GM15510 (cell line): ENCODE data around the gene TMEM89.

ENCODE experiments used
- POLR2A ChIP-seq: IDR thresholded peaks from 3 replicates; pipeline ENCODE4 v1.6.1; 2011; ENCODE audit warnings: borderline replicate concordance; ENCODE audit not compliant: insufficient read length; ENCODE audit errors: extremely low read depth

TMEM89 gene

GRCh38 chr3:48600711-48601621 is 20.6 kb downstream of the TMEM89 start:
- no peak for TF ChIP-seq POLR2A

DNA sequence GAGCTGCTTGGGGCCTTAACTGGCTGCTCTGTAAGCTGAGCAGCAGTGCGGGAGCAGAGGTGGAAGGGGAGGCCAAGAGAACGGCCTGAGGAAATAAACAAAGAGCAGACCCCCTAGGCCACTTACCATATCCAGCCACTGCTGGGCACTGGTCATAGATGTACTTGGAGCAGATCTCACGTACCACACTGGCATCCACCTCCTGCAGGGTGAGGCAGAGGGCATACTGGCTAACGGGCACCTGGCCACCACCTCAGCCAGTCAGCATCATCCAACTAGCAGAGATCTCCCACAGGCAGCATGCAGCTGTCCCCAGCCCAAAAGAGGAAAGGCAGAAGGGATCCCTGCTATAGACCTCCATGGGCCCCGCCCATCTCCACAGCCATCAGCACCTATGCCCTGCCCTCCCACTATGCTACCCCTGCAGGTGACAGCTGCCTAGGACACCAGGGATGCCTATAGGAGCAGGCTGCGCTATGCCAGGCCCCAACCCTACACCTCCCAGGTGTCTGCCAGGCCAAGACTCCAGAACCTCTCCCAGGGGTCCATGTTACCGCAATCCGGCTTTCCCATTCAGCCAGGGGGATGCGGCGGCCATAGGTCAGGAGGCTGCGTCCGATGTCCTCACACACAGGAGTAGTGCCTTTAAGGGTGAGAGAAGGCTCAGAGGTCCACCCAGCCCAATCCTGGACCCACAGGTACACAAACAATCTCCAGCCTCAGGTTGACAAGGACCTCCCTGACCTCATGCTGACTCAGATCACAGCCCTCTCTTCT is 21.9 kb downstream of the TMEM89 start:
- TF ChIP-seq POLR2A: no peak

DNA sequence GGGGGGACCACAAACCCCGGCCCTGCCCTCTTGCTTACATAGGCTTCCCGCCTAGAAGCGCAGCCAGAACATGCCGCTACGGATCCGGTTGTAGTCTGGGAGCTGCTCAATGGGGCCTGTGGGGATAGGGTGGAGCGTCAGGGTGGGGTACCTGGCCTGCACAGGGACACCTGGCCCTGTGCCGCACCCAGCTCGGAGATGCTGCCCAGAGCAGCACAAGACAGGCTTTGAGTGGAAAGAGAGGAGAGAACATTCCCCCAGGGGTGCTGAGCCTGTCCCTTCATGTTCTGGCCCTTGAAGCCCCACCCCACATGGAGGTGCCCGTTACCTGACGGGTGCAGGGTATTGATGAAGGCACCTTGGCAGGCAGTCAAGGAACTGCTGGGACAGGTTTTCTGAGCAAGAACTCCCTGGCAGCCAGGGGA is 22.5 kb downstream of the TMEM89 start:
- no peak for TF ChIP-seq POLR2A

DNA sequence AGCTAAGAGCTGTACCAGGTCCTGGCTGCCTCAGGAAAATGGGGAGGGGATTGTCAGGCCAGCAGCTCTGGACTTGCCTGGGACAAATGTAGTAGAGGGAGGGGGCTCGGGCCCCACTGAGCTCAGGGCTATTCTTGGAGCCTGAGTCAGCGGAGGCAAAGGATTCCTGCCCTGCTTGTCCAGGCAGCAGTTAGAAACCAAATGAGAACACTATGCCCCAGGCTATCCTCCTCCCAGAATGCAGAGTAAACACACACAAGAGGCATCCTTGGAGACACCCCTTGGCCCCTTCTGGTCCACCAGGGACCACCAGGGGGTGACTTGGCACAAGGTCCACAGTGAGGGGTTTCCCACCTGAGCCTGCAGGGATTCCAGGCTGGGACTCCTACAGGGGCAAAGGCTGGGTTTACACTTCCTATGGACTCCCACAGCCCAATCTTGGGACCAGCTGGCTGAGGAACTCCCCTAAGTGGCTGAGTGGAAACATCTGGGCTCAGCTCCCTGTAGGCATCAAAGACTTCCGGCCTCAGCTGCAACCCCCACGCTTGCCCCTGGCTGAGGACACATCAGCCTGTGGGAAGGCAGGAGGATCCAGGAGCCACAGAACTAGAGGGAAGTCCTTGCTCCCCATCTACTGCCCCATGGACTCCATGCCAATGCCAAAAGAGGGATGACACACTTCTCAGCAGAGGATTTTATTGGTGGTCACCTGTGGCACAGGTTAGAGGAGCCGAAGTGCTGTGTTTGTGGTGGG is 23.1 kb downstream of the TMEM89 start:
- no peak for TF ChIP-seq POLR2A

DNA sequence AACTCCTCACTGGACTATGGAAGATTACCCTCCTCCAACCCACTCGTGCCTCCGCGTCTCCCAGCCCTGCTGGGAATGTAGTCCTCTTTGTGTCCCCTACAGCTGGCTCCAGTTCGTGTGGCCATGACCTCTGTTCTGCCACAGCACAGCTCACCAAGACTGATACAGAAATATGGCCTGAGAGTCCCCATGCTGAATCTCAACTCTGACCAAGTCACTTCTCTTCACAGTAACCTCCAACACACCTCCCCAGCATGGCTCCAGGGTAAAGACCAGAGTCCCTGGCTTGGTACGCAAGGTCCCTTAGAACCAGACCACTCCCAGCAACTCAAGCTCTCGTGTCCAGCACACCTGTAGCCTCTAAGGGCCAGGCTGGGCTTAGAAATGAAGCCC is 24.2 kb downstream of the TMEM89 start:
- peak; percentile 11 for TF ChIP-seq POLR2A

DNA sequence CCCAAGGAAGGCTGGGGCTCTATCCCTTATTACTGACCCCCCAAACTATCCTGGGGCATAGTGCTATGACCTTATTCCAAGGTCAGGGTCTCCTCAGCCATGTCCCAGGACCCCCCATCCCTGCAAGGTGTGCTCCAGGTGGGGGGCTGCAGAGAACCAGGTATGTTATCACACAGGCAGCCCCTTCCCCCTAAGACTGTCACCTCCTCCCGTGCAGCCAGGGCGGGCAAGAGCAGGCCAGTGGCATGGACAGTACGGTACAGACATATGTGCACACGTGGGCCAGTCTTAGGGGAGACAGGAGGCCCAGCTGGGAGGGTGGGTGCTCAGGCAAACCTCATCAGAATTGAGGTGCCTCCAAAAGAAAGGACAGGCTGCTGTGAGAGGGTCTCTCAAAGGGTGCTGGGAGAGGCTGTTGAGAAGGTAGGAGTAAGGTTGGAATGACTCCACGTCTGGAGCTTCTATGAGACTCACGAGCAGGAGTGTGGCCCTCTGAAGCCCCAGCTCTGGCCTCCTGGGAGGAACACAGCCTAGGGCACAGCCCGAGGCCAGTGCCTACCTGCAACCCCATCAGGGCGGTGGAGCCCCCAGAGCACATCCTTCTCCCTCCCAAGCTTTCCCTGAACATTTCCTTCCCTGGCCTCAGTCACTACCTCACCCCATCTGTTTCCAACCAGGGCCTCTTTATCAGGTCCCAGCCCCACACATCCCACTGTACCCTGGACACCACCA is 24.7 kb downstream of the TMEM89 start:
- no peak for TF ChIP-seq POLR2A

GRCh38 chr3:48596157-48596556 is 25.4 kb downstream of the TMEM89 start:
- no peak for TF ChIP-seq POLR2A

DNA sequence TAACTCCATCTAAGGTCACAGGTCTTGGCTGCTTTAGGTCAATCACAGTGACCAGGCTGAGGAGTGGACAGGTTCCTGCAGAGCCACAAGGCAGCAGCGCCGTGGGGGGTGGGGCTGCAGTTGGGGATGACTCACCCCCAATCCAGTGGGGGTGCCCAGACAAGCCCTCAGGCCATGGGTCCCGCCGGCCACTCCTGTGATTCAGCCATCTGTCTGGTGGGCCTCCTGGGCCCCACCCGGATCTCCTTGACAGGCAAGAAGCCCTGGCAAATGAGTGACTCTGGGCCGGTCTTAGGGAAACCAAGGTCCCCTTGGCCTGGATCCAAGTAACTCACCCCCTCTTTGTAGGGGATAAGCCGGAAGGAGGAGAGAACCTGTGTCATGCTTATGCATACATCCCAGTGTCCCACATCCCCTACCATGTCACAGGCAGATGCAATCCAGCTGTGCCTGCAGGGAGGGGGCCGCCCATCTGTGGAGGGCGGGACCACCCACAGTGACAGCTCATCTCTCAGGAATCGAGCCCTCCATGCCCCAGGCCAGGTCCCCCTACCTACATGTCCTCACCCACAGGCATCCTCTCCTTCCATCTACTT is 25.9 kb downstream of the TMEM89 start:
- no peak for TF ChIP-seq POLR2A

DNA sequence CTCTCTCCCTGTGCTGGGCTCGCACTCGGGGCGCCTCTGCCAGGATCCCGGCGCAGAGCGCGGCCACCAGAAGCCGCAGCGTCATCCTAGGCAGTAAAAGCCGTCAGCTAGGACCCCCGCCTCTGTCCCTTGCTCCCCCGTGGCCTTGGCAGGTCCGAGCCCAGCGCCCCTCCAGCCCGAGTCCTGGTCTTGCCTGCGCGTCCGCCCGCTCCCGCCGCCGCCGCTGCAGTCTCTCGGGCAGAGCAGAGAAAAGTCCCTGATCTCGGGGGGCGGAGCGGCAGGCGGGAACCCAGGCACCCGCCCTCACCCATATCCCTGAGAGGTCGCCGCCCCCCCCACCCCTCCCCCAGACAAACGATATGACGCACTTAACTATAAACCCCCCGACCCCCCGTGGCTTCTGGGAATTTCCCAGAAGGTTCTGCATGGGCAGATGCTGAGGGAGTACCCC is 26.5 kb downstream of the TMEM89 start, which contains the start of gene COL7A1:
COL7A1 (minus strand) TSS at position 255 of the 451 bp plus-strand sequence; CDS start at position 85, 170 bp downstream.
- no peak for TF ChIP-seq POLR2A

DNA sequence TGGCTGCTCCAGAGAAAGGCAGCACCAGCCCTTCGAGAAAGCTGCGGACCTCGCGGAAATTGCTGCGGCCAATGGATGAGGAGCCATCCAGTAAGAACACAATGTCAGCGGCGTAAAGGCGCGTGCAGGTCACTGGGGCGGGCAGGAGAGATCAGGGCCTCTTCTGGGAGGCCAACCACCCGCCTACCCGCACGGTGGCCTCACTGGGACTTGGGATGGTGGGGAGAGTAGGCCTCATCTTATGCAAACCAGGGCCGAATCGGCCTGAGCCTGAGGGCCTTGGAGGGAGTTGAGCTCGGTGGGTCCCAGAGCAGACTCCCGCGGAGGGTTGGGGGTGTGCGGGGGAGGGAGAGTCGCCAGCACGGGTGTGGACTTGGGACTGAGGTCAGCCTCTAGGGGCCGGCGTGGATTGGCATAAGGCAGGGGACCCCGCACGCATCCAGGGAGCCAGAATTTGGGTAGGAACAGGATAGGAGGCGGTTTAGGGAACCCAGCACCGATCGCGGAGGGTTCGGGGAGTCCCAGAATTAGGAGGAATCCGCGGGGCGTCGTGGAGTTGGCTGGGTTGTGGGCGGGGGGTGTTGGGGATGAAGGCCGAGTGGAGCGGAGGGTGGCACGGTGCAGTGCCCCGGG is 27.0 kb downstream of the TMEM89 start:
- no peak for TF ChIP-seq POLR2A

- TF ChIP-seq POLR2A: no peak
Observed at GRCh38 chr3:48593337-48593736, 28.2 kb downstream of the TMEM89 start.

DNA sequence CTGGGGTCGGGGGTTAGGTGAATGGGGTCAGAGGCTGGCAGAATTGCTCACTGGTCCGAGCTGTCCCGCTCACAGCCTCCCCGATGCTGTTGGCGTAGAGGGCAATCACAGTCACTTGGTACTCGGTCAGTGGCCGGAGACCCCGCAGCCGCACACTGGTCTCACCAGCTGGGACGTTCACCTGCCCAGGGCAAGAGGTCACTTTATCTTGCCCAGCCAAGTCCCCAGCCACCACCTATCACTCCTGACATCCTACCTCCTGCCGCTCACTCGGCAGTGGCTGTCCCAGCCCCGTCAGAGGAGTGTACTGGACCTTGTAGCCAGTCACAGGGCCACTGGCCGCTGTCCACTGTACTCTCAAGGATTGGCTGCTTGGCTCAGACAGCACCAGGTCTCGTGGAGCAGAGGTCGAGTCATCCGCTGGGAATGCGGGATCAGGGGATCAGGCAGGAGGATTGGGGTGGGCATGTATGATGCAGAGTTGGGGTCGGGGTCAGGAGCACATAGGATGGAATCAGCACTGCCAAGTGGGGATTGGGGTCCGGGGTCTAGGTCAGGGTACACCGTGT is 29.0 kb downstream of the TMEM89 start:
- no peak for TF ChIP-seq POLR2A
